Measurements from ENCODE around the gene LRRN1. TPM values are rescaled to one million over a fixed set of nuclear protein-coding genes. Genes with fewer than 3 reads are reported as not detected.

Gene LRRN1
- total RNA-seq, 4 donors from 2014 or later, result 0.40 to 3.1 (median 1.6) TPM

GRCh38 chr3:3848923-3849275 is 49.7 kb downstream of the LRRN1 start:
- no peak for TF ChIP-seq POLR2AphosphoS5 (IDR thresholded peaks at IDR 0.05)
- Histone ChIP-seq H3K9me3 (no peaks in the 10 kb centered on the region), H3K4me1 (no peaks in the 10 kb centered on the region), H3K27me3 (no peaks in the 10 kb centered on the region), H3K36me3 (peaks cover 0 to 9% of the 10 kb centered on the region in 2 donors), H3K27ac (no peak overlapping the region), H3K4me3 (no peak overlapping the region)
- WGBS, 2 donors (ENCODE audit: low coverage in 1 of 2), result 79 to 82% methylated on average over 6 to 8 of the region's 8 CpGs
- ATAC-seq, result no peak

DNA sequence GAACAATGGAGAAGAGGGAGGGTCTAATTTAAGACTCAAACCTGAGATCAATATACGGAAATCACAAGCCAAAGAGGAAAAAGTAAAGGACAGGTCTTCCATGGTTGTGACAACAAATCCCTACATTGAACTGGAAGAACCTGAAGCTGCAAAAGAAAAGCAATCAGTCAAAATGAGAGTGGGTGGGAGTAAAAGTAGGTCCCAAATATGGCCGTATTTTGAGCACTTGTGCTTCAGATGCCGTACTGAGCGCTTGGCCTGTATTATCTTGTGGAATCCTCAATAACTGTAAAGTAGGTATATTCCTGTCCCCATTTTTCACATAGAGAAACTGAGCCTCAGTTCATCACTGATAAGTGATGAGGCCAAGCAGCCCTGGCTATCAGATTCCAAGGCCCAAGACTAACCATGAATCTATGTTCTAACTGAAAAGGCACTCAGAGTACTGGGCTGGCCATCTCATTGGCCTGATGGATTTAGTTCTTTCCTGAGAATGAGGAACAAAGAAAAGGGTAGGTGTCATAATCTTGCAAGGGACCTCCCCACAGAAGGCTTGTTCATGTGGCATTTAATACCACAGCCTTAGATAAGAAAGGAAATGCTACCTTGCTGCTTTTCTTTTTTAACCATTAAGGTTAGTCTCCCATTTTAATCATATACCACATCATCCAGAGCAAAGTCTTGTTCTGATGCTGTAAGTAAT is 52.5 kb downstream of the LRRN1 start:
- H3K27me3 ChIP-seq, result no peaks in the 10 kb centered on the region
- WGBS, 2 donors (ENCODE audit: low coverage in 1 of 2), result 92 to 95% methylated on average over 4 of the region's 4 CpGs
- no peaks in the 10 kb centered on the region for H3K4me1 ChIP-seq
- no peaks in the 10 kb centered on the region for H3K9me3 ChIP-seq
- H3K36me3 ChIP-seq, result no peaks in the 10 kb centered on the region
- no peak for ATAC-seq
- no peak overlapping the region for H3K4me3 ChIP-seq
- H3K27ac ChIP-seq, result no peak overlapping the region
- TF ChIP-seq CTCF (IDR thresholded peaks at IDR 0.05) (no peak), POLR2AphosphoS5 (IDR thresholded peaks at IDR 0.05) (no peak), EP300 (IDR thresholded peaks at IDR 0.05) (no peak), POLR2A (IDR thresholded peaks at IDR 0.05) (no peak)

- H3K27ac ChIP-seq, result no peak overlapping the region
- no peak for ATAC-seq
- no peak for TF ChIP-seq POLR2A (IDR thresholded peaks at IDR 0.05)
- no peak for TF ChIP-seq CTCF (IDR thresholded peaks at IDR 0.05)
- no peak for TF ChIP-seq POLR2AphosphoS5 (IDR thresholded peaks at IDR 0.05)
- TF ChIP-seq EP300 (IDR thresholded peaks at IDR 0.05), result no peak
- no peaks in the 10 kb centered on the region for H3K4me1 ChIP-seq
- no peaks in the 10 kb centered on the region for H3K36me3 ChIP-seq
- H3K27me3 ChIP-seq, result no peaks in the 10 kb centered on the region
- 83 to 100% methylated on average over 1 of the region's 1 CpG for WGBS, 2 donors (ENCODE audit: low coverage in 1 of 2)
- no peak overlapping the region for H3K4me3 ChIP-seq
- H3K9me3 ChIP-seq, result no peaks in the 10 kb centered on the region
Measured at GRCh38 chr3:3853544-3853943, 54.3 kb downstream of the LRRN1 start.

- TF ChIP-seq POLR2A (IDR thresholded peaks at IDR 0.05) (no peak), EP300 (IDR thresholded peaks at IDR 0.05) (no peak), CTCF (IDR thresholded peaks at IDR 0.05) (no peak), POLR2AphosphoS5 (IDR thresholded peaks at IDR 0.05) (no peak)
- no peak for ATAC-seq
- no peak overlapping the region for H3K4me3 ChIP-seq
Measured at GRCh38 chr3:3855056-3855455, 55.8 kb downstream of the LRRN1 start.

GRCh38 chr3:3860235-3860634 is 61.0 kb downstream of the LRRN1 start:
- no peaks in the 10 kb centered on the region for H3K4me1 ChIP-seq
- ATAC-seq, result no peak
- WGBS, 2 donors (ENCODE audit: low coverage in 1 of 2), result 56 to 88% methylated on average over 2 of the region's 2 CpGs

More at GRCh38 chr3:3855056-3855455, 55.8 kb downstream of the LRRN1 start:
- no peaks in the 10 kb centered on the region for H3K27me3 ChIP-seq
- no peaks in the 10 kb centered on the region for H3K9me3 ChIP-seq
- no peak overlapping the region for H3K27ac ChIP-seq
- no peaks in the 10 kb centered on the region for H3K36me3 ChIP-seq
- no peaks in the 10 kb centered on the region for H3K4me1 ChIP-seq

More at GRCh38 chr3:3860235-3860634, 61.0 kb downstream of the LRRN1 start:
- no peak overlapping the region for H3K27ac ChIP-seq
- TF ChIP-seq POLR2AphosphoS5 (IDR thresholded peaks at IDR 0.05) (no peak), CTCF (IDR thresholded peaks at IDR 0.05) (no peak), EP300 (IDR thresholded peaks at IDR 0.05) (no peak), POLR2A (IDR thresholded peaks at IDR 0.05) (no peak)
- no peak overlapping the region for H3K4me3 ChIP-seq
- H3K9me3 ChIP-seq, result no peaks in the 10 kb centered on the region
- no peaks in the 10 kb centered on the region for H3K36me3 ChIP-seq
- H3K27me3 ChIP-seq, result no peaks in the 10 kb centered on the region
